GM21529 (cell line): ENCODE data around the gene SETD1B.

ENCODE experiments used
- ATAC-seq: cut with Tn5 transposase; IDR thresholded peaks from one replicate; pipeline ENCODE4 v1.9.1; 2021; ENCODE audit not compliant: unreplicated experiment

SETD1B gene

DNA sequence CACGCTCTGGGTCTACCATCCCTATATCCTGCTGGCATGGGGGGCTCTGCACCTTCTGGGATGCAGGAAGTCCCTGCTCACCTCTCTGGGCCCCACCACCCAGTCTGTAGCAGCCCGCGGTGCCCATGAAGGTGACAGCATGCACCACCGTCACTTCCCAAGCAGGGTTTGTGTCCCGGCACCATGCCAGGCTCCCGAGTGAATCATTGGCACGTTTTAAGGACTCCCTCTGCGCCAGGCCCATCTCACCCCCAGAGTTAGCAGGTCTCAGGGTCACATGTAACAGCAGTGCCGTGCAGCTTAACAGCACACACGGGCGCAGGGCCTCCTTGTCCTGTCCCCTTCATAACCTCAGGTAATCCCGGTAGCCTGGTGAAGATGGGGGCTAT is 19.9 kb downstream of the SETD1B start:
- ATAC-seq = no peak

DNA sequence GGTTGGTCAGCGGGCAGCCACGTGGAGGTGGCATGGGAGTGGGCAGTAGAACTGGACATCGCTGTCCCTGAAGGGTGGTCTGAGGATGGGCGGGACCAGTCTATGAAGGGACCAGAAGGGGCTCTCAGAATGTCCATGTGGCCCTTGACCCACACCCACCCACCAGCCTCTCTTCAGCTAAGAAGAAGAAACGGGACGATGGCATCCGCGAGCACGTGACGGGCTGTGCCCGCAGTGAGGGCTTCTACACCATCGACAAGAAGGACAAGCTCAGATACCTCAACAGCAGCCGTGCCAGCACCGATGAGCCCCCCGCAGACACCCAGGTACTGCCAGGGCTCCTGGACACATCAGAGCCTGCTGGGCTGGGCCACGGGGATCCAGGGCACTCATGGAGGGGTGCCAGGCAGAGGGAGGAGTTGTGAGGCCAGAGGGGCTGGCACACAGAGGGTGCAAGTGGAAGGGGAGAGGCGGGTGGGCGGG is 21.3 kb downstream of the SETD1B start:
- ATAC-seq = no peak

DNA sequence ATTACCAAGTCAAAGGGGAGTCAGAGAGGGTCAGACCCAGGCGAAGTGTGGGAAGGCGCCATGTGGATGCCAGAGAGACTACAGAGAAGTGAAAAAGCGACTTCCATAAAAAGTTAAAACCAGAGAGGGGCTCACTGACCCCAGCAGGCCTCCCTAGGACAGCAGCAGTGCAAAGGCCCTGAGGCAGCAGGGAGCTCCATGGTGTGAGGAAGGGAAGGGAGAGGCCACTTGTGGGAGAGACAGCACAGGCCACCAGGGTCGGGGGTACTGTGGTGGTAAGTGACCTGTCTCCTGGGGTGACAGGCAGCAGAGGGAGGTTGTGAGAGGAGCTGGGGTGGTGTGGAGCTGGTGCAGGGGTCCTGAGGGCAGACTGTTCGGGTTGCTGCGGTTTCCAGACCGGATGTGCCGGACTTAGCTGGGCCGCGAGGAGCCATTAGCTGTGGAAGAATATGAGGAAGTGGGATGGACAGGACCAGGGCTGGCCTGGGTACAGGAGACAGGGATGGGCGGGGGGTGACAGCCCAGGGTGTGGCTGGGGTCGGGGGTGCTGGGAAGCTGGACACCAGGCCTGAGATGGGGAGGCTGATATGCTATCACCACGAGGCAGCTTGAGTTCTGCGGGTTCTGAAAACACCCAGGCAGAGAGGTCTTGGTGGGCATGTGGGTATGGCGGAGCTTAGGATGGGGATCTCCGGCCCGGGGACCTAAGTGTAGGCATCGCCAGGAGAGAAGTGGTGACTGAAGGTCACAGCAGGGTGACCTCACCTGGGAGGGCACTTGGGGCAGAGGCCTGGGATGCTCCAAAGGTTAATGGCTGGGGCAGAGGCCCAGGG is 22.7 kb downstream of the SETD1B start:
- no peak for ATAC-seq

DNA sequence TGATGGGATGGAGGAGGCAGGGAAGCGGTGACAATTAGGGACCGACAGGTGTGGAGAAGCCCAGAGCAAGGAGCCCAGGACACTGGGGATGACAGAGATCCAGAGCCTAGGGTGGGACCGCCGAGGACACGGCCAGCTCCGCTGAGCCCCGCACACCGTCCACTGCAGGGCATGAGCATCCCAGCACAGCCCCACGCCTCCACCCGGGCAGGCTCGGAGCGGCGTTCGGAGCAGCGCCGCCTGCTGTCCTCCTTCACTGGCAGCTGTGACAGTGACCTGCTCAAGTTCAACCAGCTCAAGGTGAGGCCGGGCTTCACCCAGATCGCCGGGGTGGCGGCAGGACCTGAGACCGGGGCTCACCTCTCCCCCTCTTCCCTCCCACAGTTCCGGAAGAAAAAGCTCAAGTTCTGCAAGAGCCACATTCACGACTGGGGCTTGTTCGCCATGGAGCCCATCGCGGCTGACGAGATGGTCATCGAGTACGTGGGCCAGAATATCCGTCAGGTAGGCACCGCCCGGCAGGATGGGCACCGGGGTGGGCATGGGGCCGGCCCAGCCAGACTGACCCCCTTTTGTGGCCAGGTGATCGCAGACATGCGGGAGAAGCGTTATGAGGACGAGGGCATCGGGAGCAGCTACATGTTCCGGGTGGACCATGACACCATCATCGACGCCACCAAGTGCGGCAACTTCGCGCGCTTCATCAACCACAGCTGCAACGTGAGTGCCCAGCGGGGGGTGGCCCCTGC is 23.7 kb downstream of the SETD1B start:
- no peak for ATAC-seq

DNA sequence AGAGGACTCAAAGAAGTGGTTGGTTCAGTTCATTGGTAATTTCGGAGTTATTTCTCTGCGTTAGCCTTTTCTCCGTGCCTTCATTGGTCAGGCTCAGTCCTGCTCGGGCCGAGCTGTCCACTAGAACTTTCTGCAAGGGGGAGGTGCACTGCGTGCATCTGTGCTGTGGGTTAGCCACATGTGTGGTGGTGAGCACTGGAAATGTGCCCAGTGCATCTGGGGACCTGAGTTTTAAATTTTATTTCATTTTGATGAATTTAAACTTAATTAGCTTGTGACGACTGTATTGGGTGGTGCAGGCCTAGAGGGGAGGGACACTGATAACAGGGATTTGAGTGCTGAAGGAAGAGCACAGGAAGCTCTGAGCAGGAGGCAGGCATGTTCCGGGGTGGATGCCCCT is 24.5 kb downstream of the SETD1B start:
- ATAC-seq = no peak

DNA sequence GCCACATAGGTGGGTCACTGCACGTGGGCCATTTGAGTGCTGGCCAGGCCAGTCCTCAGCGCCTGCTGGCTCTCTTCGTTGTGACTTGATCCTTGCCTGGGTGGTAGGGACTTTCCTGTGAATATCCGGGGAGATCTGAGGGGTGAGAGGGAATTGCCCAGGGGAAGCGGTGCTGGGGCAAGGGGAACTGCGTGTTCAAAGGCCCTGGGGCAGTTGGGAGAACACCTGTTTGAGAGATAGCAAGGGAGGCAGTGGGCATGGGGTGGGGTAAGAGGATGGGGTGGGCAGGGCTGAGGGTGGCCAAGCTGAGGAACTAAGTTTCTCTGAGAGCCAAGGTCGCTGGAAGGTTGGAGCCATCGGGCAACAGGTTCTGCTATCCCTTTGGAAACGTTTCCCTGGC is 25.0 kb downstream of the SETD1B start:
- no peak for ATAC-seq

DNA sequence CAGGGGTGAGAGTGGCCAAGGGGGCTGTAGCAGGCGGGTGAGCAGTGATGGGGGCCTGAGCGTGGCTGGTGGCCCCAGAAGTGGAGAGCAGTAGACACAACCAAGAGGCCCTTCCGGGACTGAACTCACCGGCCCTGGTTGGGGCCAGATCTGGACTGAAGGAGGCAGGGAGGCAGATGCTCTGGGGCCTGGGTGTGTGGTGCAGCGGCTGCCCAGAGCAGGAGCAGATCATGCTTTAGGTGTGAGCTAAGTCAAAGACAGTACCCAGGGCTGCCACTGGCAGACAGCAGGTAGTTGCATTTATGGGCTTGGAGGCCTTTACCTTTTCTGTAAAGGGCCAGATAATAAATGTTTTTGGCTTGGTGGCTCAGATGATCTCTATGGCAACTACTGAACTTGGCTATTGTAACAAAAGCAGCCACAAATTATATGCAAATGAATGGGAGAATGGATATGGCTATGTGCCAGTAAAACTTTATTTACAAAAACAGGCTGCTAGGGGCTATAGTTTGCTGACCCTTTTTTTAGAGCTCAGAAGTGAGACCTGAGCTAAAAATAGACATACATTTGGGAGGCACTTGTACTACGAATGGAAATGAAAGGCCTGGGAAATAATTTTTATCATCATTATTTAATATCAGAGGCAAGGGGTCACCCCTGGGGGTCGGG is 25.6 kb downstream of the SETD1B start:
- ATAC-seq = no peak

DNA sequence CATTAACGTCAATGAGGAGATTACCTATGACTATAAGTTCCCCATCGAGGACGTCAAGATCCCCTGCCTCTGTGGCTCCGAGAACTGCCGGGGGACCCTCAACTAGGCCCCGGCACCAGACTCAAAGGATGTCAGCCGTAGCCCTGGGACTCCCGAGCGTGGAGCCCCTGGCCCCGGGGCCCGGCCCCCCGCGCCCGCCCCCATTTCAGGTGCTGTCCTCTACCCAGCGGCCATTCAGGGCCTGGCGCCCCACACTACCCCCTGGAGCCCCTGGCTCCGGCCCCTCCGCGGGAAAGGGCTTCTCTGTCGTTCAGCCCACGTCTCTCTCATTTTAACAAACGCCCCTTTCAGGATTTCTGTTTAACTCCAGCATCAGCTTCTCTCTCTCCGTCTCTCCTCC is 26.3 kb downstream of the SETD1B start:
- no peak for ATAC-seq

DNA sequence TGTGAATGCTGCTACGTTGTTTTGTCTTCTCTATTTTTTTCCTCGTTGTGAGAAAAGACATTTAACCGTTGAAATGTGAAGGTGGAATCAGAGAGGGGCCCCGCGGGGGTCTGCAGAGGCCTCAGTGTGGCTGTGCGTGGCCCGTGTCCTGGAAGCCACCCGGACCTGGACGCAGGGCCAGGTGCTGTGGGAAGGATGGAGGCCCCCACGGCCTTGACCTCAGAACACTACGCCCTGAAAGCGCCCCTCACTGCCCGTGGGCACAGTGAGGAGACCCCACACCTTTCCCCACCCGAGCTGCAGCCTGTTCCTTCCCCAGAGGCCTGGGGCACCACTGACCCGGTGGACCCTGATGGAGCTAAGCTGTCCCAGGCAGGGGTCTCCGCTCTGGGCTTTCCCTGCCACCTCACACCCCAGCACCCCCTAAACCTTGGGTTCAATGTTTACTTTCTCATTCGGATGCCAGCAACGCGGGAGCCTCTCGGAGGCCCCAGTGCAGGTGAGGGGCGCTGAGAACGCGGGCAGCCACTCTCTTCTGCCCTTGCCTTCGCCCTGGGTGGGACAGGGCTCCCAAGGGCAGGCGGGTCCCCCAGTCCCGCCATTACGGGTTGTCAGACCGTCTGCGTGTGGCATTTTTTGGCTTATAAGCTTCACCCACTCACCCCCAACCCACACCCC is 26.9 kb downstream of the SETD1B start:
- no peak for ATAC-seq

DNA sequence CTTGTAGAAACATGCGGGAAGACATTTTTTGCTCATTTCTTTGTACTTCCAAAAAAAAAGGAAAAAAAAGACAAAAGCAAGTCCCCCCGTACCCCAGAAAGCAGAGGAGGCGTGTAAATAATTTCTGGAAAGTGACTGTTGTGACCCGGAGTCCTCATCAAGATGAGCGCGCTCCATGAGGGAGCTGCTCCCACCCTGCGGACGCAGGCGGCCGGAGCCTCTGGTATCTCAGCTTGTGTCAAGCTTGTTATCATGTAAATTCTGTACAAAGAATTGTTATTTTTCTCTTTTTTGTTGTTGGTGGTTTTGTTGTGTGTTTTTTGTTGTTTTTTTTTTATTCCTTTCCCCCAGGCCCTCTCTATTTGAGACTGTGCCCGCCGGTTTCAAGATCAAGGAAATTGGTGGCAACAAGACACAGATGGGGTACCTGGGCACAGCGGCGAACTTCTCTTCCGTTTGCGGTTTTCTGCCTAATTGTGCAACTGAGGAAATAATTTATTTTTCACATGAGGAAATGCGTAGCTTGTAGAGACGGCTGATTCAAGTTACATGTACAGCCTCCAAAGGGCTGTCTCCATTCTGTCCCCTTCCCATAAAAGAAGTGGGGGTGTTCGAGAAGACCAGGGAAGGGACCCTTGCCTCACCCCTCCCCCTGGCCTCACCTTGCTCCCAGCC is 27.9 kb downstream of the SETD1B start:
- ATAC-seq = no peak

DNA sequence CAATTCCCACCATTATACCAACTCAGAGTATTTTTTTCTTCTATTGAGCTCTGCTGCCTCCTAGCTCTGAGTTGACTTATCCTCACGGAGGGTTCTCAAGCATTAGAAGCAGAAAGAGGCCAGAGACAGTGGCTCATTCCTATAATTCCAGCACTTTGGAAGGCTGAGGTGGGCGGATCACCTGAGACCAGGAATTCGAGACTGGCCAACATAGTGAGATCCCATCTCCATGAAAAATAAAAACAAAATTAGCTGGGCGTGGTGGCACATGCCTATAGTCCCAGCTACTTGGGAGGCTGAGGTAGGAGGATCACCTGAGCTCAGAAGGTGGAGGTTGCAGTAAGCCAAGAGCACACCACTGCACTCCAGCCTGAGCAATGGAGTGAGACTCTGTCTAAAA is 33.9 kb downstream of the SETD1B start:
- ATAC-seq = no peak

DNA sequence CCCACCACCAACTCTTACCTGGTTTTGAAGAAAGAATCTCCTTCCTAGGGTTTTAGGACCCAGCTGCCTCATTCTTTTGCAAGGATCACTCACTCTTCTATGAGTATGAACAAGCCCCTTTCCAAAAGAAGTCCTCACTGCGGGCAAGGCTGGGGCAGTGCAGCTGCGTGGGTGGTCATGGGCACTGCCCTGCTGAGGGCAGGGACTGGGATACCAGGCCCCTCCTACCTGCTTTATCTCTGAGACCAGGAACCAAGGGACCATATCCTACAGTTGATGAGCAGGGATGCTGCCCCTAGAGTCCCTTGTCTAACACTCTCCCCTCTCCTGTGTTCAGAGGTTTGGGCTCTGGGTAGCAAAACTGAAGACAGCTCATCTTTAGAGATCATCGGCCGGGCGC is 34.3 kb downstream of the SETD1B start:
- ATAC-seq = no peak

DNA sequence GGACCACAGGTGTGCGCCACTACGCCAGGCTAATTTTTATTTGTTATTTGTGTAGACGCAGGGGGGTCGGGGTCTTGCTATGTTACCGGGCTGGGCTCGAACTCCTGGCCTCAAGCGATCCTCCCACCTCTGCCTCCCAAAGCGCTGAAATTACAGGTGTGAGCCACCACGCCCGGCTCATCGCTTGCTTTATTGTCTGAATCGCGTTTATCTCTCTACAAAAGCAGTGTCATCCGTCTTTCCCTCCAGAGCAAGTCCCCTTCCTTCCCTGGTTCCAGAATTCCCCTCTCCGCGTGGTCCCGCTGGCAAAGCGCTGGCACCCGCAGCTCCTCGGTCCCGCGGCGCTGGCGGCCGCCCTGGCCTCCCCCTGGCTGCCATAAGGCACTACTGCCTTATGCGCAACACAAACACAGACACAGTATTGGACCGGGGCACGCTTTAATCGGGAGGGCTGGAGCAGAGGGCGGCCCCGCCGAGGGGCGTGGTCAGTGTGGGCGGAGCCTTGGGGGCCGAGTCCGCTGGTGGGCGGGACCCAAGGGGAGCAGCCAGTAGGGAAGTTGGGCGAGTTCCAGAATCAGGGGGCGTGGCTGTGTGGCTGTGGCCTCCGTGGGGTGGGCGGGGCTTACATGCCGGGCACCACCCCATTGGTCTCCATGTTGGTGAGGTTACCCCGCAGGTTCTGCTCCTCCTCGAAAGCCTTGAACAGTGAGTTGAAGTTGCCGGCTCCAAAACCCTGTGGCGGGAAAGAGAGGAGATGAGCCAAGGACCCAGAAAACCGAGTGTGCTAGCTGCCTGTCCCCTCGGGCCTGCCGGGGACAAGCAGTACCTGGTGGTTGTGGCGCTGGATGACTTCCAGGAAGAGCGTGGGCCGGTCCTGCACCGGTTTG is 35.5 kb downstream of the SETD1B start:
- peak; percentile 92 for ATAC-seq

DNA sequence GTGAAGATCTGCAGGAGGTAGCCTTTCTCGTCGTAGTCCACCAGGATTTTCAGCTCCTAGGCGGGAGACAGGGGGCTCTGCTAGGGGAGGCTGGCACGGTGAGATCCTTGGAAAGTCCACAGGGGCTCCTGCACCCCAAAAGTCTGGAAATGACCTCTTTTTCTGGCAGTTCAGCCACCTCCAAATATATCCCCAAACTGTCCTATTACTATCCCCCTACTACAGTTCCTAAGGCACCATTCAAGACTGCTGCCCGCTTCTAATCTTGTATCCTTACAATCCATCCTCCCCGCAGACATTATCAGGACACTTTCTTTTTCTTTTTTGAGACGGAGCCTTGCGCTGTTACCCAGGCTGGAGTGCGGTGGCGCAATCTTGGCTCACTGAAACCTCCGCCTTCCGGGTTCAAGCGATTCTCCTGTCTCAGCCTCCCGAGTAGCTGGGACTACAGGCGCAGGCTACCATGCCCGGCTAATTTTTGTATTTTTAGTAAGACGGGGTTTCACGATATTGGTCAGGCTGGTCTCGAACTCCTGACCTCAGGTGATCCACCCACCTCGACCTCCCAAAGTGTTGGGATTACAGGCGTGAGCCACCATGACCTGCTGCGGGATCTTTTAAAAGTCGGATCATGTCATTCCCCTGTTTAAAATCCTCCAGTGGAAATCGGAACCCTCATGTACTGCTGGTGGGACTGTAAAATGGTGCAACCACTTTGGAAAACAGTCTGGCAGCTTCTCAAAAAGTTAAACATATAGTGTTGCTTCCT is 36.4 kb downstream of the SETD1B start:
- no peak for ATAC-seq

DNA sequence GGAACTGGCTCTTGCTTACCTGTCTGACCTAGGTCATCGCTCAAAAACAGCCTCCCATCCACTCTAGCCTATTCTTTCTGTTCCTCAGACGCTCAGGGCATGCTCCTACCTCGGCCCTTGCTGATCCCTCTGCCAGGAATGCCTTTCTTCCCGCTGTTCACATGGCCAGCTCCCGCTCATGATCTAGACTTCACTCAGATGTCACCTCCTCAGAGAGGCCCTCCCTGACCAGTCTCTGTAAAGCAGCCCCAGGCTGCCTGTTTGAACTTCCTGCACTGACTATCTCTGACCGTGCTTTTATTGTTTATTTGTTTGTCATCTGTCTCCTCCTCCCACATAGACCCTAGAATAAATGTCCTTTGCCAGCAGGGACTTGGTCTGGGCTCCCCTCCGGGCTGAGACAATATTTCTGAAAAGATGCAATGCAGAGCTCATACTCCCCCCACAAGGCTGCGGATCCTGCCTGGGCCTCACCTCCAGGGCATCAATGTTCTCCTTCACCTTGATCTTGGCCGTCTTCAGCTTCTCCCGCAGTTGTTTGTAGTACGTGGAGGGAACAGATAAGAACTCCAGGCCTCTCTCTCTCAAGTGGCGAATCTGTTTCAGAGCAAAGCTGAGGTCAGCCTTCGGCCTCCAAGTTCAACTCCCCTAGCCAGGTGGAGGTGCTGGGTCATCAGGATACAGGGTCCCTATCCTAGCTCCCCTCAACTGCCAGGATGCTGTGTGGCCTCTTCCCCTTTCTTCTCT is 39.6 kb downstream of the SETD1B start:
- ATAC-seq = no peak

DNA sequence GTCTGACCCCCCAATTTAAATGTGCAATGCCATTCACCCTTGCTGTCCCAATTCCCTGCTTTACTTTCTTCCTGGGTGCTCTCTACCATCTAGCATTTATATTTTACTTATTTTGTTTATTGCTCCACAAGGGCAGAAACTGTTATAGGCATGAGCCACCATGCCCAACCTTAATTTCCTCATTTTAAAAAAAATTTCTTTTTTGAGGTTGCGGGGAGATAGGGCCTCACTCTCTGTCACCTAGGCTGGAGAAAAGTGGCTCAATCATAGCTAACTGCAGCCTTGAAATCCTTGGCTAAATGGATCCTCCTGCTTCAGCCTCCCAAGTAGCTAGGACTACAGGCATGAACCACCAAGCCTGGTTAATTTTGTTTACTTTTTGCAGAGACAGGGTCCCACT is 41.9 kb downstream of the SETD1B start:
- no peak for ATAC-seq

DNA sequence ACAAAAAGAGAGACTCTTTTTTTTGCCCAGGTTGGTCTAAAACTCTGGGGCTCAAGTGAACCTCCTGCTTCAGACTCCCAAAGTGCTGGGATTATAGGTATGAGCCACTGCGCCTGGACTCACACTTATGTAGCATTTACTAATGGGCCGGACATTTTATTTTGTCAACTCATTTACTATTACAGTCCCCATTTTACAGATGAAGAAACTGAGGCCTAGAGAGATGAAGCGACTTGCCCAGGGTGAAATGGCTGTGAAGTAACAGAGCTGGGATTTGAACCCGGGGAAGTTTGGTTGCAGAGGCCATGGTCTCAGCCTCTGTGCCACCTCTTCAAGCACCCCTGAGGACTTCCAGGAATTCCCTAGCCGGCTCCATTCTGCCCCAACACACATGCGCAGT is 45.4 kb downstream of the SETD1B start:
- ATAC-seq = no peak

DNA sequence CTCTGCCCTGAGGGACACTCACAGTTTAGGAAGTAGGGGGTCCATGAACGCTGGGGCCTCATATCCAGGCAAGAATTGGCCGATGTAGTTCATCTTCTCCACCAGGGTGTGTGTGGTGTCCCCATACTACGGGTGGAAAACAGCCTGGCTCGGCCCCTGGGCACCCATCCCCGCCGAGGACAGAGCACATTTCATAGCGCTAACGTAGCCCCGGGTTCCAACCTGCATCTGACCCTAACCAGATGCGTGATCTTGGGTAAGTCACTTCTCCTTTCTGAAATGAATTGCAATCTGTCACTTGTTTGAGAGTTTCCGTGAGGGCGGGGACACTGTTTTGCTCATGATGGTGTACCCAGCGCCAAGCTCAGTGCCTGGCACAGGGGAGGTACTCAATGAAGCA is 45.9 kb downstream of the SETD1B start:
- ATAC-seq = no peak
